Right lobe of liver (tissue), 4 donors: ENCODE results near the gene AGPS.

Source experiments
- POLR2A ChIP-seq: fragments of 450-650 bp; IDR thresholded peaks from one replicate; pipeline ENCODE4 v1.6.1; 2017; ENCODE audit warnings: antibody characterized with exemption, mild to moderate bottlenecking
- TF ChIP-seq, protein P1 (sequence below), 4 donors: fragments of 200-600 bp in 3 of 4; fragments of 450-650 bp in 1 of 4; IDR thresholded peaks; one replicate each; pipeline versions ENCODE4 v1.5.1 to v1.8.0; 2016 to 2022; ENCODE audit warnings: antibody characterized with exemption in 4 of 4, mild to moderate bottlenecking in 2 of 4
- donor health status: DM: no; HTN: no; CAD: no.
- donor health status: DM: no; HTN: no; CAD: no.
- donor health status: DM: no; HTN: yes; CAD: no.

GRCh38 chr2:177557794-177558193 lies 165.2 kb downstream of the AGPS start:
- TF ChIP-seq, protein P1, sequence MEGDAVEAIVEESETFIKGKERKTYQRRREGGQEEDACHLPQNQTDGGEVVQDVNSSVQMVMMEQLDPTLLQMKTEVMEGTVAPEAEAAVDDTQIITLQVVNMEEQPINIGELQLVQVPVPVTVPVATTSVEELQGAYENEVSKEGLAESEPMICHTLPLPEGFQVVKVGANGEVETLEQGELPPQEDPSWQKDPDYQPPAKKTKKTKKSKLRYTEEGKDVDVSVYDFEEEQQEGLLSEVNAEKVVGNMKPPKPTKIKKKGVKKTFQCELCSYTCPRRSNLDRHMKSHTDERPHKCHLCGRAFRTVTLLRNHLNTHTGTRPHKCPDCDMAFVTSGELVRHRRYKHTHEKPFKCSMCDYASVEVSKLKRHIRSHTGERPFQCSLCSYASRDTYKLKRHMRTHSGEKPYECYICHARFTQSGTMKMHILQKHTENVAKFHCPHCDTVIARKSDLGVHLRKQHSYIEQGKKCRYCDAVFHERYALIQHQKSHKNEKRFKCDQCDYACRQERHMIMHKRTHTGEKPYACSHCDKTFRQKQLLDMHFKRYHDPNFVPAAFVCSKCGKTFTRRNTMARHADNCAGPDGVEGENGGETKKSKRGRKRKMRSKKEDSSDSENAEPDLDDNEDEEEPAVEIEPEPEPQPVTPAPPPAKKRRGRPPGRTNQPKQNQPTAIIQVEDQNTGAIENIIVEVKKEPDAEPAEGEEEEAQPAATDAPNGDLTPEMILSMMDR (IDR thresholded peaks at IDR 0.05), result no peak
- TF ChIP-seq POLR2A, result no peak
